GM23338 (cell line): ENCODE results near the gene RICTOR. TPM values are rescaled to one million over a fixed set of nuclear protein-coding genes. Genes with fewer than 3 reads are reported as not detected.

ENCODE experiments used
- ATAC-seq: fragments of 200-7000 bp; cut with Tn5 transposase; 3 replicates; pipeline ENCODE4 v1.9.1; 2020
- DNase-seq: peaks from one replicate; pipeline ENCODE4 v3.0.0-alpha.2; 2015; ENCODE audit warnings: low spot score
- H2AFZ ChIP-seq: fragments of 200-600 bp; sonication (generic); 2 replicates; pipeline ENCODE4 v1.8.0; 2016; ENCODE audit warnings: antibody characterized with exemption, mild to moderate bottlenecking, moderate library complexity
- H3F3A ChIP-seq: fragments of 200-600 bp; sonication (generic); replicated peaks from 2 replicates; pipeline ENCODE4 v1.8.0; 2017; ENCODE audit warnings: antibody characterized with exemption, mixed run types, low read depth
- H3K27ac ChIP-seq: fragments of 200-600 bp; sonication (generic); 2 replicates; pipeline ENCODE4 v1.6.1; 2016; ENCODE audit warnings: low read depth
- H3K27me3 ChIP-seq: fragments of 200-600 bp; sonication (generic); 2 replicates; pipeline ENCODE4 v1.8.0; 2016; ENCODE audit warnings: mild to moderate bottlenecking, mixed run types, moderate library complexity; ENCODE audit not compliant: insufficient read depth
- H3K36me3 ChIP-seq: fragments of 200-600 bp; sonication (generic); 2 replicates; pipeline ENCODE4 v1.8.0; 2016; ENCODE audit warnings: mild to moderate bottlenecking; ENCODE audit not compliant: insufficient read depth
- H3K4me1 ChIP-seq: fragments of 200-600 bp; sonication (generic); 2 replicates; pipeline ENCODE4 v1.8.0; 2016; ENCODE audit warnings: mild to moderate bottlenecking, moderate library complexity; ENCODE audit not compliant: insufficient read depth
- H3K4me2 ChIP-seq: fragments of 200-600 bp; sonication (generic); 2 replicates; pipeline ENCODE4 v1.7.1; 2017; ENCODE audit warnings: mixed run types
- H3K4me3 ChIP-seq: fragments of 200-600 bp; sonication (generic); 2 replicates; pipeline ENCODE4 v1.6.1; 2016; ENCODE audit warnings: mixed run types
- H3K79me2 ChIP-seq: fragments of 200-600 bp; sonication (generic); replicated peaks from 2 replicates; pipeline ENCODE4 v1.8.0; 2017; ENCODE audit warnings: mild to moderate bottlenecking; ENCODE audit not compliant: insufficient read depth
- H3K9me2 ChIP-seq: fragments of 200-600 bp; sonication (generic); 2 replicates; pipeline ENCODE4 v1.8.0; 2017; ENCODE audit not compliant: insufficient read depth
- H4K20me1 ChIP-seq: fragments of 200-600 bp; sonication (generic); replicated peaks from 2 replicates; pipeline ENCODE4 v1.8.0; 2017; ENCODE audit warnings: mild to moderate bottlenecking; ENCODE audit not compliant: insufficient read depth
- H3K27ac Mint-ChIP-seq: 2 replicates; pipeline ENCODE4 v1.8.0; 2020; ENCODE audit warnings: inconsistent platforms, mild to moderate bottlenecking, moderate library complexity, mixed read lengths
- H3K27me3 Mint-ChIP-seq: 3 replicates; pipeline ENCODE4 v1.8.0; 2022; ENCODE audit warnings: low read depth, mild to moderate bottlenecking, moderate library complexity, mixed read lengths, inconsistent platforms; ENCODE audit not compliant: insufficient read depth, poor library complexity
- H3K36me3 Mint-ChIP-seq: 3 replicates; pipeline ENCODE4 v1.8.0; 2021; ENCODE audit warnings: low read depth, mild to moderate bottlenecking, inconsistent platforms, moderate library complexity, mixed read lengths
- H3K4me1 Mint-ChIP-seq: 3 replicates; pipeline ENCODE4 v1.8.0; 2020; ENCODE audit warnings: mild to moderate bottlenecking, inconsistent platforms, mixed read lengths
- H3K4me3 Mint-ChIP-seq: 3 replicates; pipeline ENCODE4 v1.8.0; 2021; ENCODE audit warnings: moderate library complexity, mild to moderate bottlenecking, inconsistent platforms, mixed read lengths
- H3K9me3 Mint-ChIP-seq: 3 replicates; pipeline ENCODE4 v1.8.0; 2020; ENCODE audit warnings: moderate library complexity, mild to moderate bottlenecking, inconsistent platforms, mixed read lengths
- CREB1 ChIP-seq: fragments of 250-450 bp; sonication (Bioruptor Pico); IDR thresholded peaks from 2 replicates; pipeline ENCODE4 v1.5.0; 2020; ENCODE audit warnings: low read depth, mild to moderate bottlenecking, moderate library complexity
- EZH2phosphoT487 ChIP-seq: fragments of 200-600 bp; sonication (generic); IDR thresholded peaks from one replicate; pipeline ENCODE4 v1.8.1; 2018; ENCODE audit warnings: antibody characterized with exemption; ENCODE audit not compliant: unreplicated experiment
- JUNB ChIP-seq: IDR thresholded peaks from one replicate; pipeline ENCODE4 v1.6.1; 2016; ENCODE audit warnings: antibody characterized with exemption; ENCODE audit not compliant: unreplicated experiment
- NANOG ChIP-seq: IDR thresholded peaks from 2 replicates; pipeline ENCODE4 v1.6.1; 2016; ENCODE audit warnings: antibody characterized with exemption, borderline replicate concordance
- POLR2AphosphoS5 ChIP-seq: IDR thresholded peaks from 2 replicates; pipeline ENCODE4 v1.6.1; 2016; ENCODE audit warnings: antibody characterized with exemption, low read depth
- REST ChIP-seq: IDR thresholded peaks from one replicate; pipeline ENCODE4 v1.6.1; 2018; ENCODE audit warnings: antibody characterized with exemption; ENCODE audit not compliant: unreplicated experiment
- STAT1 ChIP-seq: IDR thresholded peaks from one replicate; pipeline ENCODE4 v1.6.1; 2016; ENCODE audit warnings: antibody characterized with exemption; ENCODE audit not compliant: unreplicated experiment
- ZNF462 ChIP-seq: fragments of 250-450 bp; sonication (Bioruptor Pico); IDR thresholded peaks from 2 replicates; pipeline ENCODE4 v1.5.0; 2020; ENCODE audit warnings: mild to moderate bottlenecking, moderate library complexity
- polyA plus RNA-seq: library from polyadenylated mRNA; unstranded; fragments of >200 nt; fragmentation: Nextera tagmentation; extraction: Ambion mirVana; gene quantifications from 2 replicates; pipeline ENCODE4 v1.2.1, GENCODE V29; 2016
- total RNA-seq: library from RNA; depleted of rRNA; stranded (reverse); fragments of >200 nt; shearing (Covaris generic); gene quantifications from 2 replicates; pipeline ENCODE4 v1.2.3, GENCODE V29; 2014
- TF ChIP-seq, protein P1 (sequence below), 2 experiments: fragments of 200-600 bp in 1 of 2; sonication (generic) in 1 of 2; conservative IDR thresholded peaks; 2 replicates each; pipeline versions ENCODE4 v1.5.1 to v1.6.1; 2016 to 2017; ENCODE audit warnings: antibody characterized with exemption in 2 of 2, low read depth in 2 of 2, mild to moderate bottlenecking in 2 of 2, moderate library complexity in 1 of 2
- TF ChIP-seq, protein P2 (sequence below): IDR thresholded peaks from 2 replicates; pipeline ENCODE4 v1.6.1; 2016; ENCODE audit warnings: antibody characterized with exemption

Gene RICTOR
- total and polyA plus RNA-seq, 2 experiments from 2014 or later = 9.9 to 27.4 TPM

DNA sequence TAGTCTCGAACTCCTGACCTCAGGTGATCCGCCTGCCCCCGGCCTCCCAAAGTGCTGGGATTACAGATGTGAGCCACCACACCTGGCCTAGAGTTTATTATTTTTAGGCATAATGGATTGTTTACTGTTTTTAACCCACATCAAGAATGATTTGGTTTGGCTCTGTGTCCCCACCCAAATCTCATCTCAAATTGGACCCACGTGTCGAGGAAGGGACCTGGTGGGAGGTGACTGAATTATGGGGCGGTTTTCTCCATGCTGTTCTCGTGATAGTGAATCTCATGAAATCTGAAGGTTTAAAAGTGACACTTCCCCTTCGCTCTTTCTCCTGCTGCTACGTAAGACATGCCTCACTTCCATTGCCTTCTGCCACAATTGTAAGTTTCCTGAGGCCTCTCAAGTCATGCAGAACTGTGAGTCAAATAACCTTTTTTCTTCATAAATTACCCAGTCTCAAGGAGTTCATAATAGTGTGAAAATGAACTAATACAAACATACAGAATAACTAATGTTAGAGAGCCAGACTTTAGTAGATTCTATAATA, 88.2 kb downstream of the RICTOR start (continued):
- TF ChIP-seq NANOG (no peak), JUNB (no peak)

- Mint-ChIP-seq H3K36me3 (no peaks in the 10 kb centered on the region), H3K27ac (peak overlapping the region; percentile 25; the same call in 1 of the 2 replicates), H3K9me3 (no peaks in the 10 kb centered on the region), H3K27me3 (no peaks in the 10 kb centered on the region), H3K4me1 (peaks cover 35% of the 10 kb centered on the region), H3K4me3 (no peak overlapping the region; the same call in 2 of the 3 replicates)
- ATAC-seq (peak; percentile 53), DNase-seq (peak; percentile 2)
- no peaks in the 10 kb centered on the region for H3F3A ChIP-seq
- H3K4me1 ChIP-seq = peaks cover 31% of the 10 kb centered on the region
- no peaks in the 10 kb centered on the region; the same call in 1 of the 2 replicates for H3K79me2 ChIP-seq
- no peaks in the 10 kb centered on the region for H3K36me3 ChIP-seq
- H3K4me3 ChIP-seq = no peak overlapping the region
- peak overlapping the region; percentile 52; the same call in 1 of the 2 replicates for H3K27ac ChIP-seq
- no peaks in the 10 kb centered on the region for H4K20me1 ChIP-seq
- H3K4me2 ChIP-seq = no peak overlapping the region
- TF ChIP-seq EZH2phosphoT487 (no peak), REST (no peak), CREB1 (no peak), ZNF462 (CRISPR knock-in tag) (no peak), POLR2AphosphoS5 (no peak), STAT1 (no peak)
- TF ChIP-seq, protein P1, sequence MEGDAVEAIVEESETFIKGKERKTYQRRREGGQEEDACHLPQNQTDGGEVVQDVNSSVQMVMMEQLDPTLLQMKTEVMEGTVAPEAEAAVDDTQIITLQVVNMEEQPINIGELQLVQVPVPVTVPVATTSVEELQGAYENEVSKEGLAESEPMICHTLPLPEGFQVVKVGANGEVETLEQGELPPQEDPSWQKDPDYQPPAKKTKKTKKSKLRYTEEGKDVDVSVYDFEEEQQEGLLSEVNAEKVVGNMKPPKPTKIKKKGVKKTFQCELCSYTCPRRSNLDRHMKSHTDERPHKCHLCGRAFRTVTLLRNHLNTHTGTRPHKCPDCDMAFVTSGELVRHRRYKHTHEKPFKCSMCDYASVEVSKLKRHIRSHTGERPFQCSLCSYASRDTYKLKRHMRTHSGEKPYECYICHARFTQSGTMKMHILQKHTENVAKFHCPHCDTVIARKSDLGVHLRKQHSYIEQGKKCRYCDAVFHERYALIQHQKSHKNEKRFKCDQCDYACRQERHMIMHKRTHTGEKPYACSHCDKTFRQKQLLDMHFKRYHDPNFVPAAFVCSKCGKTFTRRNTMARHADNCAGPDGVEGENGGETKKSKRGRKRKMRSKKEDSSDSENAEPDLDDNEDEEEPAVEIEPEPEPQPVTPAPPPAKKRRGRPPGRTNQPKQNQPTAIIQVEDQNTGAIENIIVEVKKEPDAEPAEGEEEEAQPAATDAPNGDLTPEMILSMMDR (conservative IDR thresholded peaks at IDR 0.05; ENCODE audit: low read depth in 2 of 2) = no peak
- TF ChIP-seq, protein P2, sequence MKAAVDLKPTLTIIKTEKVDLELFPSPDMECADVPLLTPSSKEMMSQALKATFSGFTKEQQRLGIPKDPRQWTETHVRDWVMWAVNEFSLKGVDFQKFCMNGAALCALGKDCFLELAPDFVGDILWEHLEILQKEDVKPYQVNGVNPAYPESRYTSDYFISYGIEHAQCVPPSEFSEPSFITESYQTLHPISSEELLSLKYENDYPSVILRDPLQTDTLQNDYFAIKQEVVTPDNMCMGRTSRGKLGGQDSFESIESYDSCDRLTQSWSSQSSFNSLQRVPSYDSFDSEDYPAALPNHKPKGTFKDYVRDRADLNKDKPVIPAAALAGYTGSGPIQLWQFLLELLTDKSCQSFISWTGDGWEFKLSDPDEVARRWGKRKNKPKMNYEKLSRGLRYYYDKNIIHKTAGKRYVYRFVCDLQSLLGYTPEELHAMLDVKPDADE = no peak
- H3K9me2 ChIP-seq = no peaks in the 10 kb centered on the region
- H2AFZ ChIP-seq = no peak overlapping the region
- no peaks in the 10 kb centered on the region for H3K27me3 ChIP-seq
These were observed 94.7 kb downstream of the RICTOR start for GRCh38 chr5:38979535-38979934.
